ENCODE measurements around the gene VSX1.

DNA sequence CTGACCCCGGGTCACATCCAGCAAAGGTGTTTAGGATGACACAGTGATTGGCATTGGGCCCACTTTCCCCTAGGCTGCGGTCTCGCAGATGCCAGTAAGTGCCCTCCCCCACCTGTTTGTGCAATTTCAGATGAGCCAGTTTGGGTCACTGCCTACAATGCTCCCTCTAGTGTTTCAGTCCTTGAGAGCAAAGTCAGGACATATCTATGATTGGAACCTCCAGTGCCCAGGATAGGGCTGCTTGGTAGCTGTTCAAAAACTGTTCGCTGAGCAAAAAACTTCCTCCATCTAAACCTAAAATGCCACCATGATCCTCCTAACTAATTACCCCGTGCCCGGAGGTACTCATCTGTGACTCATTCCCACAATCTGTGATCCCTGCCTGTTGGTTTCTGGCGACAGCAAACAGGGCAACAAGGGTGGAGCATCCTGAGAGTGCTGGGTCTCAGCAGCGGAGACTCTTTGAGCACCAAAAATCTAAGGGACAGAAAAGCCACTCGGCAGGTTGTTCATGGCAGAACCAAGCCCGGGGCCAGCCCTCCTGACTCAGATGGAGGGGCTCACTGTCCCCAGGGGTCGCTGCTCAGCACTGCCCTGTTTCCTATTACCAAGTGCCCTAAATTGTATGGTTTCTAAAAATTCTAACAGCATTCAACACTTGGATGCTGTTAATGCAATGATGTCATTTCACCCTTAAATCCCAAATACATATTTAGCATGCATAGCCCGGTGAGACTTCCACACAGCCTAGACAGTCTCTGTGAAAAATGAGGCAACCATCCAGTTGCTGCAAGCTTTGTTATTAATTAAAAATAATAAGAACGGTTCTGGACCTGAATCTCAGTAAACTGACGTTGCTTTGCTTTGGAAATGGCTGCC is 5.0 kb downstream of the VSX1 start:
- TF ChIP-seq, protein P1, sequence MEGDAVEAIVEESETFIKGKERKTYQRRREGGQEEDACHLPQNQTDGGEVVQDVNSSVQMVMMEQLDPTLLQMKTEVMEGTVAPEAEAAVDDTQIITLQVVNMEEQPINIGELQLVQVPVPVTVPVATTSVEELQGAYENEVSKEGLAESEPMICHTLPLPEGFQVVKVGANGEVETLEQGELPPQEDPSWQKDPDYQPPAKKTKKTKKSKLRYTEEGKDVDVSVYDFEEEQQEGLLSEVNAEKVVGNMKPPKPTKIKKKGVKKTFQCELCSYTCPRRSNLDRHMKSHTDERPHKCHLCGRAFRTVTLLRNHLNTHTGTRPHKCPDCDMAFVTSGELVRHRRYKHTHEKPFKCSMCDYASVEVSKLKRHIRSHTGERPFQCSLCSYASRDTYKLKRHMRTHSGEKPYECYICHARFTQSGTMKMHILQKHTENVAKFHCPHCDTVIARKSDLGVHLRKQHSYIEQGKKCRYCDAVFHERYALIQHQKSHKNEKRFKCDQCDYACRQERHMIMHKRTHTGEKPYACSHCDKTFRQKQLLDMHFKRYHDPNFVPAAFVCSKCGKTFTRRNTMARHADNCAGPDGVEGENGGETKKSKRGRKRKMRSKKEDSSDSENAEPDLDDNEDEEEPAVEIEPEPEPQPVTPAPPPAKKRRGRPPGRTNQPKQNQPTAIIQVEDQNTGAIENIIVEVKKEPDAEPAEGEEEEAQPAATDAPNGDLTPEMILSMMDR (IDR thresholded peaks at IDR 0.05; ENCODE audit: low read depth, low read length) = peak; percentile 48
- TF ChIP-seq, protein P2, sequence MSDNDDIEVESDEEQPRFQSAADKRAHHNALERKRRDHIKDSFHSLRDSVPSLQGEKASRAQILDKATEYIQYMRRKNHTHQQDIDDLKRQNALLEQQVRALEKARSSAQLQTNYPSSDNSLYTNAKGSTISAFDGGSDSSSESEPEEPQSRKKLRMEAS (IDR thresholded peaks at IDR 0.05; ENCODE audit: low read depth, low read length) = no peak
- TF ChIP-seq POLR2A (IDR thresholded peaks at IDR 0.05; ENCODE audit: extremely low read depth, insufficient read length) = no peak

Measured in NB4 (cell line).